Endothelial cell of umbilical vein (primary cell): ENCODE data around the gene CDKL5. TPM values are rescaled to one million over a fixed set of nuclear protein-coding genes. Genes with fewer than 3 reads are reported as not detected.

Experiments used
- BruUV-seq: library from RNA; stranded (reverse); fragments of 400-500 nt; replicated peaks from 2 replicates; lab custom pipeline; 2021; lab: Mats Ljungman, UMichigan
- CTCF ChIA-PET: fragments of 300-600, 350-600 bp; sonication (Branson Sonifier 250); formaldehyde crosslinking; loops from one replicate; lab custom pipeline; 2021; ENCODE audit warnings: antibody characterized with exemption, inconsistent platforms; lab: Charles Lee
- POLR2A ChIA-PET: fragments of 300-600, 350-600 bp; sonication (Branson Sonifier 250); formaldehyde crosslinking; loops from one replicate; lab custom pipeline; 2021; ENCODE audit warnings: antibody characterized with exemption, inconsistent platforms; lab: Charles Lee
- DNase-seq: peaks from one replicate; pipeline ENCODE4 v3.0.0-alpha.2; 2011; ENCODE audit warnings: low read depth, low spot score
- FAIRE-seq: peaks from 2 replicates; lab custom pipeline; 2011; peaks lifted over from hg19 to GRCh38; lab: Jason Lieb, UNC
- H2AFZ ChIP-seq: 2 replicates; pipeline ENCODE4 v1.6.0; 2012; ENCODE audit warnings: low read depth, low read length, control low read depth, inconsistent platforms
- H3K27ac ChIP-seq: 2 replicates; pipeline ENCODE4 v1.5.1; 2011; ENCODE audit warnings: low read depth, mild to moderate bottlenecking, control low read depth, low read length, moderate library complexity; ENCODE audit not compliant: insufficient read depth
- H3K27me3 ChIP-seq, 2 experiments: 2 replicates each; pipeline versions ENCODE4 v1.6.0 to v1.6.1; 2011; ENCODE audit warnings: low read length in 2 of 2, mixed read lengths in 1 of 2; ENCODE audit not compliant: control insufficient read depth in 2 of 2, insufficient read depth in 2 of 2
- H3K36me3 ChIP-seq, 2 experiments: 2 replicates in 1 of 2; 3 replicates in 1 of 2; pipeline ENCODE4 v1.5.1; 2011; ENCODE audit warnings: low read length in 2 of 2, mild to moderate bottlenecking in 1 of 2, moderate library complexity in 1 of 2; ENCODE audit not compliant: control insufficient read depth in 2 of 2, insufficient read depth in 2 of 2; ENCODE audit errors: extremely low read depth in 1 of 2
- H3K4me1 ChIP-seq: 3 replicates; pipeline ENCODE4 v1.5.1; 2011; ENCODE audit warnings: mild to moderate bottlenecking, low read length; ENCODE audit not compliant: control insufficient read depth, insufficient read depth; ENCODE audit errors: extremely low read depth
- H3K4me2 ChIP-seq: 2 replicates; pipeline ENCODE4 v1.6.1; 2011; ENCODE audit warnings: low read length, control low read depth, mixed read lengths; ENCODE audit not compliant: insufficient read depth
- H3K4me3 ChIP-seq, 3 experiments: fragments of 200-600 bp in 1 of 3; sonication (generic), shearing (Covaris generic) in 1 of 3; replicated peaks in 1 of 3; 2 replicates each; pipeline ENCODE4 v1.5.1; 2011 to 2016; ENCODE audit warnings: control low read depth in 3 of 3, low read length in 3 of 3, mild to moderate bottlenecking in 2 of 3, inconsistent platforms in 1 of 3, low read depth in 1 of 3, moderate library complexity in 1 of 3; ENCODE audit not compliant: insufficient read depth in 1 of 3
- H3K79me2 ChIP-seq: 2 replicates; pipeline ENCODE4 v1.6.0; 2012; ENCODE audit warnings: low read length, inconsistent platforms; ENCODE audit not compliant: control insufficient read depth, insufficient read depth
- H3K9ac ChIP-seq: replicated peaks from 2 replicates; pipeline ENCODE3; 2011; ENCODE audit warnings: low read length, control low read depth; ENCODE audit not compliant: insufficient read depth; ENCODE audit errors: extremely low read depth
- H3K9me1 ChIP-seq: replicated peaks from 3 replicates; pipeline ENCODE4 v1.6.0; 2011; ENCODE audit warnings: mild to moderate bottlenecking, low read length; ENCODE audit not compliant: control insufficient read depth, insufficient read depth; ENCODE audit errors: extremely low read depth
- H3K9me3 ChIP-seq: replicated peaks from 2 replicates; pipeline ENCODE4 v1.5.1; 2012; ENCODE audit warnings: low read length, inconsistent platforms; ENCODE audit not compliant: control insufficient read depth, insufficient read depth
- H4K20me1 ChIP-seq: replicated peaks from 2 replicates; pipeline ENCODE3; 2011; ENCODE audit warnings: mild to moderate bottlenecking, low read length; ENCODE audit not compliant: control insufficient read depth, insufficient read depth; ENCODE audit errors: extremely low read depth
- EZH2 ChIP-seq: IDR thresholded peaks from 2 replicates; pipeline ENCODE4 v1.6.1; 2012; ENCODE audit warnings: borderline replicate concordance, low read depth, mild to moderate bottlenecking, moderate library complexity, low read length, inconsistent platforms; ENCODE audit not compliant: severe bottlenecking
- FOS ChIP-seq: IDR thresholded peaks from 2 replicates; pipeline ENCODE4 v1.6.1; 2011; ENCODE audit warnings: mild to moderate bottlenecking, low read length, moderate library complexity, borderline replicate concordance; ENCODE audit not compliant: insufficient read depth
- GATA2 ChIP-seq: IDR thresholded peaks from 2 replicates; pipeline ENCODE4 v1.7.0; 2011; ENCODE audit warnings: low read depth, mild to moderate bottlenecking, moderate library complexity, mixed read lengths, low read length; ENCODE audit not compliant: insufficient read length, insufficient read depth
- JUN ChIP-seq: IDR thresholded peaks from 2 replicates; pipeline ENCODE4 v1.6.1; 2011; ENCODE audit warnings: borderline replicate concordance, low read depth; ENCODE audit not compliant: insufficient read length, insufficient read depth
- MYC ChIP-seq: IDR thresholded peaks from one replicate; pipeline ENCODE4 v1.6.1; 2011; ENCODE audit warnings: mild to moderate bottlenecking, low read depth, low read length
- POLR2A ChIP-seq: IDR thresholded peaks from 2 replicates; pipeline ENCODE4 v1.6.1; 2012; ENCODE audit warnings: low read depth, mild to moderate bottlenecking, control low read depth, low read length
- POLR2AphosphoS5 ChIP-seq: IDR thresholded peaks from 2 replicates; pipeline ENCODE4 v1.6.1; 2012; ENCODE audit warnings: low read depth, mild to moderate bottlenecking, control low read depth, low read length, moderate library complexity; ENCODE audit not compliant: insufficient read depth
- dilution Hi-C: fragments of 300-500 bp; cut with MboI; formaldehyde crosslinking; loops from one replicate; pipeline ENCODE4 v1.15.0; 2019; ENCODE audit warnings: low sequenced_read_pairs; ENCODE audit not compliant: extremely low pct_ligation_motif_present
- intact Hi-C: fragments of 100-400 bp; cut with micrococcal nuclease; formaldehyde crosslinking; loops from one replicate; pipeline ENCODE4 v1.10.0; 2022
- polyA plus RNA-seq, 4 experiments: library from polyadenylated mRNA; depleted of rRNA in 3 of 4; stranded (reverse) in 3 of 4; unstranded in 1 of 4; fragments of >200 nt; gene quantifications; 2 replicates each; pipeline versions ENCODE4 v1.2.1 to v1.2.3, GENCODE V29; 2011 to 2012; ENCODE audit warnings: missing spikeins in 1 of 4
- total RNA-seq: library from RNA; stranded (reverse); gene quantifications from 2 replicates; pipeline ENCODE4 v1.2.3, GENCODE V29; 2021
- TF ChIP-seq, protein P1 (sequence below): IDR thresholded peaks from 2 replicates; pipeline ENCODE4 v1.6.1; 2011; ENCODE audit not compliant: insufficient read depth, insufficient read length
- TF ChIP-seq, protein P2 (sequence below), 2 donors: IDR thresholded peaks; 1 replicate in 1 of 2; 2 replicates in 1 of 2; pipeline ENCODE4 v1.5.1; 2011; ENCODE audit warnings: low read length in 2 of 2, mild to moderate bottlenecking in 2 of 2, moderate library complexity in 2 of 2, control low read depth in 1 of 2, inconsistent platforms in 1 of 2, low read depth in 1 of 2; ENCODE audit not compliant: insufficient read depth in 1 of 2; ENCODE audit errors: extremely low read depth in 1 of 2

The CDKL5 gene
- total and polyA plus RNA-seq, 2 donors (not counting 3 experiments of a cell fraction or from before 2014, with no cell fraction given): 1.5 to 4.3 TPM

DNA sequence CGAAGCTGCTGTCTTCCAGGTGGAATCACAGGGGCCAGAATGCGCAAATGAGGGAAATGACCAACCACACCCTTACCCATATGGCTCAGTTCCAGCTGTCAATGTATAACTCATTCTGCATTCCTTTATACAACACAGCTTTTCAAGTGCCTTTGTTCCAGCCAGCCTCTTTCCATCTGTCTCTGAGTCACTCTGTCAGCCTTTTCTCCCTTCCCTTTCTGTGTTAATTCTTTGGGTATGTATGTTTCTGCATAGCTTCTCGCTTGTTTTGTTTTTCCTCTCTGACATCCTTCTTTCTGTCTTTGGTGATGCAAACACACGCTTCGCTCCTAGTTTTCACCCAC, 192.0 kb downstream of the CDKL5 start:
- no peaks in the 10 kb centered on the region for H3K36me3 ChIP-seq
- no peak overlapping the region for H3K27ac ChIP-seq
- no peak overlapping the region for H2AFZ ChIP-seq
- ChIA-PET POLR2A (no interaction called here), CTCF (no interaction called here)
- intact Hi-C loops: no loop called here
- H3K79me2 ChIP-seq: no peaks in the 10 kb centered on the region
- no peaks in the 10 kb centered on the region for H3K9me1 ChIP-seq
- peaks cover 4% of the 10 kb centered on the region for H3K4me1 ChIP-seq
- H4K20me1 ChIP-seq: no peaks in the 10 kb centered on the region
- FAIRE-seq (peak; percentile 67), DNase-seq (peak; percentile 28)
- dilution Hi-C loops: no loop called here
- H3K9me3 ChIP-seq: no peaks in the 10 kb centered on the region
- no peak overlapping the region for H3K4me3 ChIP-seq
- TF ChIP-seq FOS: peak; percentile 49
- TF ChIP-seq, protein P1, sequence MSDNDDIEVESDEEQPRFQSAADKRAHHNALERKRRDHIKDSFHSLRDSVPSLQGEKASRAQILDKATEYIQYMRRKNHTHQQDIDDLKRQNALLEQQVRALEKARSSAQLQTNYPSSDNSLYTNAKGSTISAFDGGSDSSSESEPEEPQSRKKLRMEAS: no peak
- BruUV-seq: no TSS peak
- H3K4me2 ChIP-seq: no peak overlapping the region
- H3K9ac ChIP-seq: no peak overlapping the region
- H3K27me3 ChIP-seq: no peaks in the 10 kb centered on the region

DNA sequence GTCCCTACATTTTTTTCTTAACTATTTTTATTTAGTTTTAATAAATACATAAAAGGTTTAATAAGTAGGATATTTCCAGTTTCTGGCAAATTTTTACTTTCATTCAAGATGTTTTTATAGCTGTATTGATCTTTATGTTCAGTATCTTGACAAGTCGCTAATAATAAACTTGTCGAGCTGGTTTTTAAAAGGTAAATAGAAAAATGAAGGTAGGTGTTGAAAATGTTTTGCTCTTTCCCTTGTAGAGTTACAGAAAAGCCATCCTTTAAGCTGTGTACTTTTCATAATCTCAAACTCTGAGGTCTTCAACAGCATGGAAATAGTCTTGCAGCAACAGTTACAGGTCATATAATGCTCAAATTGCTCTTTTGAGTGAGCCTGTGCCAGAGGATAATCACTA, 193.9 kb downstream of the CDKL5 start:
- POLR2A ChIA-PET: no interaction called here
- BruUV-seq: no TSS peak
- CTCF ChIA-PET: no interaction called here
- no peaks in the 10 kb centered on the region for H3K9me3 ChIP-seq
- FAIRE-seq (no peak), DNase-seq (no peak)
- intact Hi-C loops: no loop called here
- H3K27ac ChIP-seq: no peak overlapping the region
- no peaks in the 10 kb centered on the region for H3K36me3 ChIP-seq
- H3K4me2 ChIP-seq: no peak overlapping the region
- no peak overlapping the region for H3K4me3 ChIP-seq
- no peaks in the 10 kb centered on the region for H4K20me1 ChIP-seq
- dilution Hi-C loops: no loop called here
- no peak overlapping the region for H3K9ac ChIP-seq
- H3K9me1 ChIP-seq: no peaks in the 10 kb centered on the region
- TF ChIP-seq GATA2: no peak
- TF ChIP-seq, protein P2, sequence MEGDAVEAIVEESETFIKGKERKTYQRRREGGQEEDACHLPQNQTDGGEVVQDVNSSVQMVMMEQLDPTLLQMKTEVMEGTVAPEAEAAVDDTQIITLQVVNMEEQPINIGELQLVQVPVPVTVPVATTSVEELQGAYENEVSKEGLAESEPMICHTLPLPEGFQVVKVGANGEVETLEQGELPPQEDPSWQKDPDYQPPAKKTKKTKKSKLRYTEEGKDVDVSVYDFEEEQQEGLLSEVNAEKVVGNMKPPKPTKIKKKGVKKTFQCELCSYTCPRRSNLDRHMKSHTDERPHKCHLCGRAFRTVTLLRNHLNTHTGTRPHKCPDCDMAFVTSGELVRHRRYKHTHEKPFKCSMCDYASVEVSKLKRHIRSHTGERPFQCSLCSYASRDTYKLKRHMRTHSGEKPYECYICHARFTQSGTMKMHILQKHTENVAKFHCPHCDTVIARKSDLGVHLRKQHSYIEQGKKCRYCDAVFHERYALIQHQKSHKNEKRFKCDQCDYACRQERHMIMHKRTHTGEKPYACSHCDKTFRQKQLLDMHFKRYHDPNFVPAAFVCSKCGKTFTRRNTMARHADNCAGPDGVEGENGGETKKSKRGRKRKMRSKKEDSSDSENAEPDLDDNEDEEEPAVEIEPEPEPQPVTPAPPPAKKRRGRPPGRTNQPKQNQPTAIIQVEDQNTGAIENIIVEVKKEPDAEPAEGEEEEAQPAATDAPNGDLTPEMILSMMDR (IDR thresholded peaks at IDR 0.05; ENCODE audit: extremely low read depth in 1 of 2, insufficient read depth in 1 of 2, low read depth in 1 of 2, low read length in 2 of 2): no peak
- TF ChIP-seq POLR2A: no peak
- TF ChIP-seq, protein P1: no peak
- no peak for TF ChIP-seq EZH2
- TF ChIP-seq POLR2AphosphoS5: no peak
- TF ChIP-seq FOS: no peak
- no peak for TF ChIP-seq MYC
- no peak for TF ChIP-seq JUN
- no peak overlapping the region for H2AFZ ChIP-seq
- no peaks in the 10 kb centered on the region for H3K79me2 ChIP-seq
- H3K27me3 ChIP-seq: no peaks in the 10 kb centered on the region
- H3K4me1 ChIP-seq: peaks cover 4% of the 10 kb centered on the region
